ENCODE data around the gene RNF26. TPM values are rescaled to one million over a fixed set of nuclear protein-coding genes. Genes with fewer than 3 reads are reported as not detected.

Gene RNF26
- total and polyA plus RNA-seq, 4 donors: 6.3 to 19.1 (median 11.1) TPM

DNA sequence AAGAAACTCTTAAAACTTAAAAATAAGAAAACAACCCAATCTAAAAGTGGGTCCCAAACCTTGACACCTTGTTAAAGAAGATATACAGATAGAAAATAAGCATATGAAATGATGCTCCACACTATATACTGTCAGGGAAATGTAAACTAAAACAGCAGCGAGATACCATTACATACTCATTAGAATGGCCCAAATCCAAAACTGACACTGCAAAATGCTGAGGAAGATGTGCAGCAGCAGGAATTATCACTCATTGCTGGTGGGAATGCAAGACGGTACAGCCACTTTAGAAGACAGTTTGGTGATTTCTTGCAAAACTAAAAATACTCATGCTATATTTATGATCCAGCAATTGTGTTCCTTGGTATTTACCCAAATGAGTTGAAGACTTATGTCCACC lies 5.0 kb upstream of the RNF26 start:
- DNase-seq (ENCODE audit: low spot score): no peak
- no peaks in the 10 kb centered on the region for H3K4me1 ChIP-seq (ENCODE audit: control insufficient read depth in 4 of 4, insufficient read depth in 4 of 4, low read length in 3 of 4)
- H3K4me3 ChIP-seq (ENCODE audit: low read depth in 1 of 3, low read length in 3 of 3): no peak overlapping the region
- H3K9me3 ChIP-seq (ENCODE audit: control insufficient read depth in 4 of 4, low read length in 3 of 4): no peaks in the 10 kb centered on the region
- TF ChIP-seq, protein P1, sequence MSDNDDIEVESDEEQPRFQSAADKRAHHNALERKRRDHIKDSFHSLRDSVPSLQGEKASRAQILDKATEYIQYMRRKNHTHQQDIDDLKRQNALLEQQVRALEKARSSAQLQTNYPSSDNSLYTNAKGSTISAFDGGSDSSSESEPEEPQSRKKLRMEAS (IDR thresholded peaks at IDR 0.05): no peak
- no peak for TF ChIP-seq GABPA (IDR thresholded peaks at IDR 0.05 in 1 of 2, conservative IDR thresholded peaks at IDR 0.05 in 1 of 2)
- TF ChIP-seq NR2F2 (IDR thresholded peaks at IDR 0.05): no peak
- no peaks in the 10 kb centered on the region for H3K27me3 ChIP-seq (ENCODE audit: control insufficient read depth in 4 of 4, insufficient read depth in 4 of 4, low read length in 3 of 4)
- no peak overlapping the region for H3K27ac ChIP-seq (ENCODE audit: low read depth in 1 of 2, low read length in 2 of 2)
- H3K9ac ChIP-seq (ENCODE audit: low read depth in 1 of 2, low read length in 2 of 2): no peak overlapping the region
- H3K36me3 ChIP-seq (ENCODE audit: control insufficient read depth in 4 of 4, insufficient read depth in 3 of 4, low read depth in 1 of 4, low read length in 3 of 4): no peaks in the 10 kb centered on the region
- 75% methylated on average over 2 of the region's 2 CpGs for WGBS

DNA sequence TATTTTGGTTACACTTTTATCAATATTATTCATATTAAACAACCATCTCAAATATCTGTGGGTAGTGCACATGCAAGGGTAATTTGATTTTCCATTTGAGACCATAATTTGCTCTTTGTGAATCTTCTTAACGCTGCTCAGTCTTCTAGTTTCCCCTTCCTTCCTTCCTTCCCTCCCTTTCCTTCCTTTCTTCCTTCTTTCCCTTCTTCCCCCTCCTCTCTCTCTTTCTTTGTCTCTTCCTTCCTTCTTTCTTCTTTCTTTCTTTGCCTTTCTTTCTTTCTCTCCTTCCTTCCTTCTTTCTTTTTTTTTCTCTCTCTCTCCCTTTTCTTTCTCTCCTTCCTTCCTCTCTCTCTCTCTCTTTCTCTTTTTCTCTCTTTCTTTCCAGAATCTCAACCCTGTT lies 4.1 kb upstream of the RNF26 start:
- no peaks in the 10 kb centered on the region for H3K27me3 ChIP-seq (ENCODE audit: control insufficient read depth in 4 of 4, insufficient read depth in 4 of 4, low read length in 3 of 4)
- no peaks in the 10 kb centered on the region for H3K9me3 ChIP-seq (ENCODE audit: control insufficient read depth in 4 of 4, low read length in 3 of 4)
- no peak overlapping the region for H3K27ac ChIP-seq (ENCODE audit: low read depth in 1 of 2, low read length in 2 of 2)
- peaks cover 3 to 6% (median 5%) of the 10 kb centered on the region in 4 donors for H3K4me1 ChIP-seq (ENCODE audit: control insufficient read depth in 4 of 4, insufficient read depth in 4 of 4, low read length in 3 of 4)
- WGBS: 44% methylated on average over 1 of the region's 1 CpG
- no peak for DNase-seq (ENCODE audit: low spot score)
- no peak overlapping the region for H3K4me3 ChIP-seq (ENCODE audit: low read depth in 1 of 3, low read length in 3 of 3)
- no peak overlapping the region for H3K9ac ChIP-seq (ENCODE audit: low read depth in 1 of 2, low read length in 2 of 2)
- no peaks in the 10 kb centered on the region for H3K36me3 ChIP-seq (ENCODE audit: control insufficient read depth in 4 of 4, insufficient read depth in 3 of 4, low read depth in 1 of 4, low read length in 3 of 4)
- TF ChIP-seq, protein P1 (IDR thresholded peaks at IDR 0.05): no peak
- TF ChIP-seq EGR1 (IDR thresholded peaks at IDR 0.05; ENCODE audit: low read depth in 2 of 2) (no peak), FOXA2 (IDR thresholded peaks at IDR 0.05) (no peak), YY1 (IDR thresholded peaks at IDR 0.05) (no peak), JUND (IDR thresholded peaks at IDR 0.05) (no peak), GABPA (IDR thresholded peaks at IDR 0.05 in 1 of 2, conservative IDR thresholded peaks at IDR 0.05 in 1 of 2) (no peak), HNF4A (conservative IDR thresholded peaks at IDR 0.05) (no peak), TAF1 (conservative IDR thresholded peaks at IDR 0.05) (no peak), RAD21 (IDR thresholded peaks at IDR 0.05) (no peak)
- TF ChIP-seq, protein P2, sequence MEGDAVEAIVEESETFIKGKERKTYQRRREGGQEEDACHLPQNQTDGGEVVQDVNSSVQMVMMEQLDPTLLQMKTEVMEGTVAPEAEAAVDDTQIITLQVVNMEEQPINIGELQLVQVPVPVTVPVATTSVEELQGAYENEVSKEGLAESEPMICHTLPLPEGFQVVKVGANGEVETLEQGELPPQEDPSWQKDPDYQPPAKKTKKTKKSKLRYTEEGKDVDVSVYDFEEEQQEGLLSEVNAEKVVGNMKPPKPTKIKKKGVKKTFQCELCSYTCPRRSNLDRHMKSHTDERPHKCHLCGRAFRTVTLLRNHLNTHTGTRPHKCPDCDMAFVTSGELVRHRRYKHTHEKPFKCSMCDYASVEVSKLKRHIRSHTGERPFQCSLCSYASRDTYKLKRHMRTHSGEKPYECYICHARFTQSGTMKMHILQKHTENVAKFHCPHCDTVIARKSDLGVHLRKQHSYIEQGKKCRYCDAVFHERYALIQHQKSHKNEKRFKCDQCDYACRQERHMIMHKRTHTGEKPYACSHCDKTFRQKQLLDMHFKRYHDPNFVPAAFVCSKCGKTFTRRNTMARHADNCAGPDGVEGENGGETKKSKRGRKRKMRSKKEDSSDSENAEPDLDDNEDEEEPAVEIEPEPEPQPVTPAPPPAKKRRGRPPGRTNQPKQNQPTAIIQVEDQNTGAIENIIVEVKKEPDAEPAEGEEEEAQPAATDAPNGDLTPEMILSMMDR (IDR thresholded peaks at IDR 0.05; ENCODE audit: low read depth, low read length, missing input control): no peak
- TF ChIP-seq, protein P3, sequence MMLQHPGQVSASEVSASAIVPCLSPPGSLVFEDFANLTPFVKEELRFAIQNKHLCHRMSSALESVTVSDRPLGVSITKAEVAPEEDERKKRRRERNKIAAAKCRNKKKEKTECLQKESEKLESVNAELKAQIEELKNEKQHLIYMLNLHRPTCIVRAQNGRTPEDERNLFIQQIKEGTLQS (IDR thresholded peaks at IDR 0.05): no peak
- TF ChIP-seq, protein P4, sequence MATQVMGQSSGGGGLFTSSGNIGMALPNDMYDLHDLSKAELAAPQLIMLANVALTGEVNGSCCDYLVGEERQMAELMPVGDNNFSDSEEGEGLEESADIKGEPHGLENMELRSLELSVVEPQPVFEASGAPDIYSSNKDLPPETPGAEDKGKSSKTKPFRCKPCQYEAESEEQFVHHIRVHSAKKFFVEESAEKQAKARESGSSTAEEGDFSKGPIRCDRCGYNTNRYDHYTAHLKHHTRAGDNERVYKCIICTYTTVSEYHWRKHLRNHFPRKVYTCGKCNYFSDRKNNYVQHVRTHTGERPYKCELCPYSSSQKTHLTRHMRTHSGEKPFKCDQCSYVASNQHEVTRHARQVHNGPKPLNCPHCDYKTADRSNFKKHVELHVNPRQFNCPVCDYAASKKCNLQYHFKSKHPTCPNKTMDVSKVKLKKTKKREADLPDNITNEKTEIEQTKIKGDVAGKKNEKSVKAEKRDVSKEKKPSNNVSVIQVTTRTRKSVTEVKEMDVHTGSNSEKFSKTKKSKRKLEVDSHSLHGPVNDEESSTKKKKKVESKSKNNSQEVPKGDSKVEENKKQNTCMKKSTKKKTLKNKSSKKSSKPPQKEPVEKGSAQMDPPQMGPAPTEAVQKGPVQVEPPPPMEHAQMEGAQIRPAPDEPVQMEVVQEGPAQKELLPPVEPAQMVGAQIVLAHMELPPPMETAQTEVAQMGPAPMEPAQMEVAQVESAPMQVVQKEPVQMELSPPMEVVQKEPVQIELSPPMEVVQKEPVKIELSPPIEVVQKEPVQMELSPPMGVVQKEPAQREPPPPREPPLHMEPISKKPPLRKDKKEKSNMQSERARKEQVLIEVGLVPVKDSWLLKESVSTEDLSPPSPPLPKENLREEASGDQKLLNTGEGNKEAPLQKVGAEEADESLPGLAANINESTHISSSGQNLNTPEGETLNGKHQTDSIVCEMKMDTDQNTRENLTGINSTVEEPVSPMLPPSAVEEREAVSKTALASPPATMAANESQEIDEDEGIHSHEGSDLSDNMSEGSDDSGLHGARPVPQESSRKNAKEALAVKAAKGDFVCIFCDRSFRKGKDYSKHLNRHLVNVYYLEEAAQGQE (IDR thresholded peaks at IDR 0.05): no peak
- TF ChIP-seq, protein P5, sequence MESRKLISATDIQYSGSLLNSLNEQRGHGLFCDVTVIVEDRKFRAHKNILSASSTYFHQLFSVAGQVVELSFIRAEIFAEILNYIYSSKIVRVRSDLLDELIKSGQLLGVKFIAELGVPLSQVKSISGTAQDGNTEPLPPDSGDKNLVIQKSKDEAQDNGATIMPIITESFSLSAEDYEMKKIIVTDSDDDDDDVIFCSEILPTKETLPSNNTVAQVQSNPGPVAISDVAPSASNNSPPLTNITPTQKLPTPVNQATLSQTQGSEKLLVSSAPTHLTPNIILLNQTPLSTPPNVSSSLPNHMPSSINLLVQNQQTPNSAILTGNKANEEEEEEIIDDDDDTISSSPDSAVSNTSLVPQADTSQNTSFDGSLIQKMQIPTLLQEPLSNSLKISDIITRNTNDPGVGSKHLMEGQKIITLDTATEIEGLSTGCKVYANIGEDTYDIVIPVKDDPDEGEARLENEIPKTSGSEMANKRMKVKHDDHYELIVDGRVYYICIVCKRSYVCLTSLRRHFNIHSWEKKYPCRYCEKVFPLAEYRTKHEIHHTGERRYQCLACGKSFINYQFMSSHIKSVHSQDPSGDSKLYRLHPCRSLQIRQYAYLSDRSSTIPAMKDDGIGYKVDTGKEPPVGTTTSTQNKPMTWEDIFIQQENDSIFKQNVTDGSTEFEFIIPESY (IDR thresholded peaks at IDR 0.05): no peak

Measured in liver (tissue), 9 donors.